ENCODE measurements around the gene TMEM176A. TPM values are rescaled to one million over a fixed set of nuclear protein-coding genes. Genes with fewer than 3 reads are reported as not detected.
A peak's percentile ranks its signal among the peaks of the same experiment; 100 is the strongest.

Gene TMEM176A
- total RNA-seq, 8 experiments from 2014 or later = 0.42 to 179 (median 25.6) TPM

- no peak for ATAC-seq (replicated peaks in 6 of 8)
- Histone ChIP-seq H3K4me1 (replicated peaks in 1 of 2) (no peaks in the 10 kb centered on the region), H3K4me3 (no peak overlapping the region), H3K27ac (no peak overlapping the region)
- WGBS, 10 experiments = 0 to 100% (median 88%) methylated on average over 1 to 5 of the region's 5 CpGs; no CpG with 5 or more reads in 2 of the 10 experiments
- in situ Hi-C loops (cut with MboI; ENCODE audit: low pct_unique_long_range_greater_than_20kb in 2 of 9, low sequenced_read_pairs in 9 of 9, unreplicated experiment in 9 of 9) = no loop called here
Observed at GRCh38 chr7:150847536-150847935, 47.0 kb downstream of the TMEM176A start.

DNA sequence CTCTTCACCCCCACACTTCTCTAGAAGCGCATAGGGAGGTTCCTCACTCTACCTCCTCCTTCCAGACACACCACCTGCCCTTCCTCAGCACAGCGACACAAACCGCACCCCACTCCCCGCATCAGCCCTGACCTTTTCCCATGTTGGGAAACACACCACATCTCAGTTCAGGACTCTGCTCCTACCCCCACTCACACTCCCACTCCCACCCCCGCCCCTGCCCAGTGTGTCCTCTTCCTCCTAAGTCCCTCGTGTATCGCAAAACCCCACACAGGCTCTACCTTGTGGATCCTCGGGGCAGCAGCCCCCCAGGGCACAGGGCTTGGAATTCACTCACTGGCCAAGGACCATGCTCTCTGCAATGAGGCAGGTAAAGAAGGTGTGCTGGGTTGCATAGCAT, 47.5 kb downstream of the TMEM176A start:
- no peak for ATAC-seq (replicated peaks in 6 of 8)
- 100% methylated on average over 1 of the region's 8 CpGs; no CpG with 5 or more reads in 9 of the 10 experiments for WGBS, 10 experiments
- in situ Hi-C loops (cut with MboI; ENCODE audit: low pct_unique_long_range_greater_than_20kb in 2 of 9, low sequenced_read_pairs in 9 of 9, unreplicated experiment in 9 of 9) = no loop called here
- Histone ChIP-seq H3K4me1 (replicated peaks in 1 of 2) (no peaks in the 10 kb centered on the region), H3K27ac (no peak overlapping the region), H3K4me3 (no peak overlapping the region)

GRCh38 chr7:150848561-150849115, 48.1 kb downstream of the TMEM176A start:
- in situ Hi-C loops (cut with MboI; ENCODE audit: low pct_unique_long_range_greater_than_20kb in 2 of 9, low sequenced_read_pairs in 9 of 9, unreplicated experiment in 9 of 9) = no loop called here
- Histone ChIP-seq H3K4me3 (no peak overlapping the region), H3K27ac (no peak overlapping the region), H3K4me1 (replicated peaks in 1 of 2) (no peaks in the 10 kb centered on the region)
- ATAC-seq (replicated peaks in 6 of 8) = no peak
- WGBS, 10 experiments = 0 to 100% (median 71%) methylated on average over 1 to 2 of the region's 3 CpGs; no CpG with 5 or more reads in 4 of the 10 experiments

GRCh38 chr7:150849204-150849775, 48.7 kb downstream of the TMEM176A start:
- Histone ChIP-seq H3K4me1 (replicated peaks in 1 of 2) (no peaks in the 10 kb centered on the region), H3K27ac (no peak overlapping the region), H3K4me3 (no peak overlapping the region)
- no peak for ATAC-seq (replicated peaks in 6 of 8)
- WGBS, 10 experiments = 0 to 90% (median 73%) methylated on average over 2 to 10 of the region's 10 CpGs; no CpG with 5 or more reads in 2 of the 10 experiments
- in situ Hi-C loops (cut with MboI; ENCODE audit: low pct_unique_long_range_greater_than_20kb in 2 of 9, low sequenced_read_pairs in 9 of 9, unreplicated experiment in 9 of 9) = no loop called here

- in situ Hi-C loops (cut with MboI; ENCODE audit: low pct_unique_long_range_greater_than_20kb in 2 of 9, low sequenced_read_pairs in 9 of 9, unreplicated experiment in 9 of 9) = no loop called here
- Histone ChIP-seq H3K4me3 (no peak overlapping the region), H3K4me1 (replicated peaks in 1 of 2) (peaks cover 2 to 3% of the 10 kb centered on the region in 2 donors), H3K27ac (no peak overlapping the region)
- ATAC-seq (replicated peaks in 6 of 8) = no peak
- WGBS, 10 experiments = 20 to 83% (median 70%) methylated on average over 1 to 5 of the region's 5 CpGs; no CpG with 5 or more reads in 2 of the 10 experiments
Observed at GRCh38 chr7:150850273-150850672, 49.7 kb downstream of the TMEM176A start.

DNA sequence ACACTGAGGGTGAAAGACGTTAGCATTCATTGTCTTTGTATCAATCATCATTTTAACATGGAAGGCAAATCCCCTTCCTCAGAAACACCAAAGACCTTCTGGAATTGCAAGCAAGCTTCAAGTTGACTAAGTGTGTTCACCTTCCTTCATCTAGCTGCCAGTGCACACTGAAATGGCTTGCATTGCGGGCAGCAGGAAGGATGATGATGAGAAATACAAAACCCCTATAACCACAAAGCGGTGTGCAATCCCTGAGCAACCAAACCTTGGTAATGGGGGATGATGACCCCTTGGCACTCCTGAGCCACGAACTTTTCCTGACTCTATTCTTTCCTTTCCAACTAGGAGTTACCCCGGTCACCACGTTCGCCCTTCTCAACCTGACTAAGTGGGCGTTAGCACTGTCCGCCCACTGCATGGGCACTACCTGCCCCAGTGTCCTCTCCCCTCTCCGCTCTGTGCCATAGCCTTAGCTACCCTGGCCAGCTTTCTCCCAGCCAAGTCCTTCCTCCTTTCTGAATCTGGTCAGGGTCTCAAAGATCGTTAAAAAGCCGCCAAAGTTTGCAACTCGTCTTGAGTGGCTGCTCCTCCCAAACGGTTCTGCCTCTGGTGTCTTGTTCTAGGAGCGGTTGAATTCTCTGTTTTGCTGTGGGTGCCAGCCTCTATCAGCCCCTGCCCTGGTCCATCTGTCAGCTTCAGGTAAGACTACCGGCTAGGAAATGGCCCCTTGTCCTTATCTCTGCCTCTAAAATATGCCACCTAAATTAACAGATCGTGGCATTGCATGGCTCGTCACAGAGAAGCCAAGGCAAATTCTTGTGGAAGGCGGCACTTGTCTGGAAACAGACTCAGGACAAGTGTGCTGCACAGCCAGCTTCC, 51.2 kb downstream of the TMEM176A start:
- in situ Hi-C loops (cut with MboI; ENCODE audit: low pct_unique_long_range_greater_than_20kb in 2 of 9, low sequenced_read_pairs in 9 of 9, unreplicated experiment in 9 of 9) = no loop called here
- WGBS, 10 experiments = 18 to 100% (median 82%) methylated on average over 1 to 18 of the region's 19 CpGs; no CpG with 5 or more reads in 1 of the 10 experiments
- no peak overlapping the region for H3K27ac ChIP-seq
- no peak for ATAC-seq (replicated peaks in 6 of 8)
- H3K4me1 ChIP-seq (replicated peaks in 1 of 2) = peaks cover 3 to 6% of the 10 kb centered on the region in 2 donors
- H3K4me3 ChIP-seq = no peak overlapping the region

- WGBS, 10 experiments = 0 to 82% (median 63%) methylated on average over 1 to 5 of the region's 8 CpGs; no CpG with 5 or more reads in 2 of the 10 experiments
- in situ Hi-C loops (cut with MboI; ENCODE audit: low pct_unique_long_range_greater_than_20kb in 2 of 9, low sequenced_read_pairs in 9 of 9, unreplicated experiment in 9 of 9) = no loop called here
- no peak within 1 kb of the TSS for H3K27ac ChIP-seq
- no peak within 1 kb of the TSS for H3K4me3 ChIP-seq
- peak in 1 of 8 experiments; percentile 26 for ATAC-seq (replicated peaks in 6 of 8)
- H3K4me1 ChIP-seq (replicated peaks in 1 of 2) = peaks cover 3 to 6% of the 10 kb centered on the region in 2 donors
Observed at GRCh38 chr7:150852371-150852905, 51.9 kb downstream of the TMEM176A start, which contains the start of gene AOC1. TSS of gene AOC1 (plus strand) at chr7:150852517. CDS start at chr7:150856471, 3,954 bp downstream.

DNA sequence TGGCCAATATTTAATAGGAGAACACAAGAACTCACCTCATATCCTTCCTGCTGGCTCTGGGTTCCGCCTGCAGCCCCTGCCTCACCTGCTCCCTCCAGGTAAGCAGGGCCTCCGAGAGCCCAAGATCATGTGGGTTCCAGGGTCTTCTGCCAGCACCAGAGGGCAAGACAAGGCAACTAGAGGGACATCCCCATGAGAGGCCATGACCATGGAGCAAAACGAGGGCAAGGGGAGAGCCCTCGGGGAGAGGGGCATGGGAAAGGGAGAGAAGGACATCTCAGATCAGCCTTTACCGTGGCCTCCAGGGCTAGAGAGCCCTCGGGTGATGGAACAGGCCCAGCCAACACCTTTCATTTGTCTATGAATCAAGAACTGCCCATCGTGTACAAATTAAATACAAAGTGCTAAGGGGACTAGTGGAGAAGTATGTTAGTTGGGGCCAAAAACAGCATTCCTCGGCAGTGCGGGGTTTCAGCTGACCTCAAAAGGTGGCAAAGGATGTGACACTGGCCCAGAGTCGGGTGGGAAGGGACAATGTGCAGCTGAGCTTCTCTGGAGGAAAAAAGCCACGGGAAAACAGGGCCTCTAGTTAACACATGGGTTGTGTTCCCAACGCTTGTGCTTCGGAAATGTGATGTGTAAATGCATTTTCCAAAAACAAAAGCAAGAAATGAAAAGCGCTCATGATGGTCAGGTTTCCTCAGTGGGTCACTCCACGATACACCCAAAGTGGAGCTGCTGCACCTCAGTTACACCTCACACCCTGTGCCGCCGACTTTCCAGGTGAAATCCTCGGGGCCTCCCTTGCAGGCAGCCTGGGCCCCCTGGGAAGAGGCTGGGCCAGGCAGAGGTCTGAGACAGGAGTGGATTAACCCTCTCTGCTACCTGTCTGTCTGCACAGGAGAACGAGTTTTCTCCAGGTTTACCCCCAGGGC, 53.8 kb downstream of the TMEM176A start:
- 8 to 92% (median 75%) methylated on average over 1 to 12 of the region's 19 CpGs for WGBS, 10 experiments

More for the DNA sequence above, 53.8 kb downstream of the TMEM176A start:
- ATAC-seq (replicated peaks in 6 of 8) = no peak
- no peak overlapping the region for H3K27ac ChIP-seq
- H3K4me1 ChIP-seq (replicated peaks in 1 of 2) = peaks cover 3 to 6% of the 10 kb centered on the region in 2 donors
- H3K4me3 ChIP-seq = no peak overlapping the region
- in situ Hi-C loops (cut with MboI; ENCODE audit: low pct_unique_long_range_greater_than_20kb in 2 of 9, low sequenced_read_pairs in 9 of 9, unreplicated experiment in 9 of 9) = no loop called here

Other genes with a start within 250 kb of the TMEM176A start
- under 1 TPM in 5 of 8 experiments, not detected in 3; 0.05 to 0.57 (median 0.38) TPM for gene GIMAP4, start 233.4 kb upstream of the TMEM176A start, total RNA-seq
- under 1 TPM in 5 of 8 experiments, not detected in 3; 0.05 to 0.62 (median 0.31) TPM for gene GIMAP6, start 168.4 kb upstream of the TMEM176A start, total RNA-seq
- gene GIMAP2, start 115.1 kb upstream of the TMEM176A start, total RNA-seq = 1 to 10 TPM in 3 of 8 experiments, under 1 TPM in 3, not detected in 2; 0.13 to 3.3 (median 0.97) TPM
- gene GIMAP1, start 84.2 kb upstream of the TMEM176A start, total RNA-seq = under 1 TPM in 4 of 8 experiments, not detected in 4; 0.04 to 0.59 (median 0.40) TPM
- 1 to 10 TPM in 1 of 8 experiments, under 1 TPM in 4, not detected in 3; 0.17 to 2.0 (median 0.80) TPM for gene GIMAP5, start 63.4 kb upstream of the TMEM176A start, total RNA-seq
- gene TMEM176B, start 405 bp upstream of the TMEM176A start, total RNA-seq = 100 to 1,000 TPM in 1 of 8 experiments, 10 to 100 TPM in 5, 1 to 10 TPM in 1, under 1 TPM in 1; 0.49 to 134 (median 29.1) TPM
- gene AOC1, start 51.7 kb downstream of the TMEM176A start, total RNA-seq = under 1 TPM in 5 of 8 experiments, not detected in 3; 0.09 to 0.47 (median 0.33) TPM
- 10 to 100 TPM in 5 of 8 experiments, under 1 TPM in 3; 0.38 to 38.5 (median 20.9) TPM for gene KCNH2, start 177.6 kb downstream of the TMEM176A start, total RNA-seq
- 1 to 10 TPM in 6 of 8 experiments, under 1 TPM in 2; 0.33 to 4.0 (median 1.7) TPM for gene NOS3, start 190.2 kb downstream of the TMEM176A start, total RNA-seq
- gene ATG9B, start 223.7 kb downstream of the TMEM176A start, total RNA-seq = 1 to 10 TPM in 7 of 8 experiments, under 1 TPM in 1; 0.36 to 6.7 (median 2.2) TPM
- 10 to 100 TPM; 13.5 to 38.1 (median 27.0) TPM for gene ABCB8, start 227.7 kb downstream of the TMEM176A start, total RNA-seq
- gene ASIC3, start 247.8 kb downstream of the TMEM176A start, total RNA-seq = 1 to 10 TPM in 7 of 8 experiments, under 1 TPM in 1; 0.76 to 5.0 (median 2.5) TPM

Data from motor neuron (in vitro differentiated cells).